IMR-90 (cell line): ENCODE data around the gene TECPR2. TPM values are rescaled to one million over a fixed set of nuclear protein-coding genes. Genes with fewer than 3 reads are reported as not detected.

Experiments used
- ATAC-seq: fragments of 200-7000 bp; cut with Tn5 transposase; 2 replicates; pipeline ENCODE4 v1.9.1; 2020; ENCODE audit warnings: low read depth, mild to moderate bottlenecking, moderate library complexity
- BruUV-seq: library from RNA; stranded (reverse); fragments of 400-500 nt; replicated peaks from 2 replicates; lab custom pipeline; 2021; lab: Mats Ljungman, UMichigan
- CTCF ChIA-PET: fragments of 300-600 bp; formaldehyde crosslinking; extraction: SDS; loops from one replicate; lab custom pipeline; 2021; ENCODE audit warnings: antibody characterized with exemption; lab: Yijun Ruan, JAX
- POLR2A ChIA-PET: fragments of 300-600 bp; sonication (Branson Sonifier 250); formaldehyde crosslinking; loops from one replicate; lab custom pipeline; 2022; ENCODE audit warnings: antibody characterized with exemption; ENCODE audit not compliant: unreplicated experiment; lab: Charles Lee
- DNase-seq: peaks from one replicate; pipeline ENCODE4 v3.0.0; 2013
- H2AFZ ChIP-seq: replicated peaks from 2 replicates; pipeline ENCODE3; 2013; ENCODE audit warnings: low read length, mild to moderate bottlenecking; ENCODE audit not compliant: poor library complexity
- H2AK5ac ChIP-seq: 2 replicates; pipeline ENCODE4 v1.6.1; 2013; ENCODE audit warnings: low read depth, low read length, inconsistent platforms
- H2AK9ac ChIP-seq: replicated peaks from 2 replicates; pipeline ENCODE3; 2013; ENCODE audit warnings: mild to moderate bottlenecking, low read depth, low read length, moderate library complexity; ENCODE audit not compliant: poor library complexity
- H2BK120ac ChIP-seq: 2 replicates; pipeline ENCODE4 v1.6.1; 2013; ENCODE audit warnings: low read depth, low read length, inconsistent platforms
- H2BK15ac ChIP-seq: 3 replicates; pipeline ENCODE4 v1.6.1; 2013; ENCODE audit warnings: low read depth, low read length, inconsistent platforms
- H2BK20ac ChIP-seq: 2 replicates; pipeline ENCODE4 v1.6.1; 2013; ENCODE audit warnings: low read depth, mild to moderate bottlenecking, inconsistent platforms, low read length, moderate library complexity
- H2BK5ac ChIP-seq: 2 replicates; pipeline ENCODE4 v1.6.1; 2013; ENCODE audit warnings: mild to moderate bottlenecking, low read depth, low read length, inconsistent platforms; ENCODE audit not compliant: poor library complexity, severe bottlenecking
- H3K14ac ChIP-seq: replicated peaks from 2 replicates; pipeline ENCODE4 v1.6.1; 2013; ENCODE audit warnings: low read depth, low read length, inconsistent platforms
- H3K18ac ChIP-seq: 2 replicates; pipeline ENCODE4 v1.6.1; 2013; ENCODE audit warnings: low read depth, low read length, control low read depth
- H3K23ac ChIP-seq: 2 replicates; pipeline ENCODE4 v1.6.1; 2013; ENCODE audit warnings: low read depth, low read length, inconsistent platforms
- H3K27ac ChIP-seq: 2 replicates; pipeline ENCODE4 v1.5.1; 2013; ENCODE audit warnings: mild to moderate bottlenecking, control low read depth, low read length; ENCODE audit not compliant: insufficient read depth
- H3K27me3 ChIP-seq: 2 replicates; pipeline ENCODE4 v1.6.1; 2013; ENCODE audit warnings: low read length; ENCODE audit not compliant: control insufficient read depth, insufficient read depth
- H3K36me3 ChIP-seq: 2 replicates; pipeline ENCODE4 v1.6.1; 2013; ENCODE audit warnings: low read length, mixed read lengths; ENCODE audit not compliant: control insufficient read depth, insufficient read depth
- H3K4ac ChIP-seq: 2 replicates; pipeline ENCODE4 v1.6.1; 2013; ENCODE audit warnings: low read depth, low read length, inconsistent platforms
- H3K4me1 ChIP-seq: 2 replicates; pipeline ENCODE4 v1.6.1; 2013; ENCODE audit warnings: low read length, mixed read lengths; ENCODE audit not compliant: control insufficient read depth, insufficient read depth
- H3K4me2 ChIP-seq: 2 replicates; pipeline ENCODE4 v1.6.1; 2013; ENCODE audit warnings: low read depth, mild to moderate bottlenecking, control low read depth, low read length, moderate library complexity
- H3K4me3 ChIP-seq: 2 replicates; pipeline ENCODE4 v1.5.1; 2013; ENCODE audit warnings: low read depth, mild to moderate bottlenecking, control low read depth, low read length, moderate library complexity; ENCODE audit not compliant: insufficient read depth
- H3K56ac ChIP-seq: 2 replicates; pipeline ENCODE4 v1.6.1; 2013; ENCODE audit warnings: low read length, inconsistent platforms; ENCODE audit not compliant: insufficient read depth; ENCODE audit errors: extremely low read depth
- H3K79me1 ChIP-seq, 2 experiments: 2 replicates each; pipeline ENCODE4 v1.6.1; 2013; ENCODE audit warnings: low read length in 2 of 2, inconsistent platforms in 1 of 2, low read depth in 1 of 2
- H3K9ac ChIP-seq: 2 replicates; pipeline ENCODE4 v1.6.1; 2013; ENCODE audit warnings: low read depth, low read length, control low read depth
- H3K9me1 ChIP-seq: 2 replicates; pipeline ENCODE4 v1.6.1; 2013; ENCODE audit warnings: low read length, inconsistent platforms; ENCODE audit not compliant: insufficient read depth
- H3K9me3 ChIP-seq: 2 replicates; pipeline ENCODE4 v1.6.1; 2013; ENCODE audit warnings: low read length; ENCODE audit not compliant: control insufficient read depth, insufficient read depth
- H4K20me1 ChIP-seq: 2 replicates; pipeline ENCODE4 v1.6.1; 2013; ENCODE audit warnings: low read length, inconsistent platforms; ENCODE audit not compliant: insufficient read depth
- H4K5ac ChIP-seq: 2 replicates; pipeline ENCODE4 v1.6.1; 2013; ENCODE audit warnings: mild to moderate bottlenecking, low read depth, low read length, control low read depth
- H4K8ac ChIP-seq, 2 experiments: 2 replicates each; pipeline ENCODE4 v1.6.1; 2013; ENCODE audit warnings: low read depth in 2 of 2, low read length in 2 of 2, control low read depth in 1 of 2, inconsistent platforms in 1 of 2
- H4K91ac ChIP-seq: 2 replicates; pipeline ENCODE4 v1.6.1; 2013; ENCODE audit warnings: low read depth, low read length, inconsistent platforms; ENCODE audit not compliant: insufficient read depth
- CEBPB ChIP-seq: IDR thresholded peaks from 2 replicates; pipeline ENCODE4 v1.6.1; 2012; ENCODE audit warnings: low read depth, low read length, improper control_type of control experiment
- WGBS, 2 experiments: methylation state at CpG; one replicate each; pipeline versions ENCODE4 v1.1.5 to v1.1.7; 2013; ENCODE audit warnings: missing lambda C conversion rate in 2 of 2; ENCODE audit not compliant: insufficient read length in 1 of 2; ENCODE audit errors: extremely low coverage in 2 of 2; 5-methylcytosine and 5-hydroxymethylcytosine counted together
- dilution Hi-C: fragments of 300-500 bp; cut with HindIII; formaldehyde crosslinking; loops from one replicate; pipeline ENCODE4 v1.14.3; 2018; ENCODE audit warnings: low sequenced_read_pairs; ENCODE audit not compliant: unreplicated experiment
- in situ Hi-C: fragments of 300-500 bp; cut with MboI; formaldehyde crosslinking; loops from 3 replicates; pipeline ENCODE4 v1.14.3; 2019; ENCODE audit warnings: low sequenced_read_pairs, inconsistent platforms, mixed read lengths
- intact Hi-C: fragments of 100-400 bp; cut with micrococcal nuclease; formaldehyde crosslinking; loops from 2 replicates; pipeline ENCODE4 v1.10.0; 2022
- polyA plus RNA-seq, 3 experiments: library from polyadenylated mRNA; depleted of rRNA; stranded (reverse); fragments of >200 nt; gene quantifications; 2 replicates each; pipeline ENCODE4 v1.2.3, GENCODE V29; 2012; ENCODE audit warnings: low replicate concordance in 1 of 3
- total RNA-seq: library from RNA; depleted of rRNA; stranded (reverse); fragments of >200 nt; gene quantifications from 2 replicates; pipeline ENCODE4 v1.2.3, GENCODE V29; 2012
- TF ChIP-seq, protein P1 (sequence below): fragments of 150-350 bp; IDR thresholded peaks from 2 replicates; pipeline ENCODE4 v1.6.1; 2017; ENCODE audit warnings: mild to moderate bottlenecking, antibody characterized with exemption, low read length, low read depth

The TECPR2 gene
- total and polyA plus RNA-seq, 2 of the 4 experiments (the other 2 are of a cell fraction): 9.5 to 11.7 TPM

DNA sequence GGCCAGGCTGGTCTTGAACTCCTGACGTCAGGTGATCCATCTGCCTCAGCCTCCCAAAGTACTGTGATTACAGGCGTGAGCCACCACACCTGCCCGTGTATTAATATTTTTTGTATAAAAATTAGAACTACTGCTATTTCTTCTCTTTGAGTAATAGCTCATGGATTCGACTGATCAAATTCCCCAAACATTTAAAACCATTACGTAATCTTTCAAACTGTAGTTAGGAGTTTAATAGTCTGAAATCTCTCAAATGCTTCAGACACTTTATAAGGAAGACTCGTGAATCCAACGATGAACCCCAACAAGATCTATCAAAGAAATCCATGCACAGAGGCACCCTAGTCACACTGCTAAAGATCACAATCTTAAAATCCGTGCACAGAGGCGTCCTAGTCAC is 16.1 kb downstream of the TECPR2 start:
- BruUV-seq: no TSS peak
- H3K9ac ChIP-seq: no peak overlapping the region
- H3K4ac ChIP-seq: no peak overlapping the region
- intact Hi-C loops (no loop called here), in situ Hi-C loops (no loop called here), dilution Hi-C loops (no loop called here)
- H3K9me1 ChIP-seq: peaks cover 9% of the 10 kb centered on the region; the same call in 1 of the 2 replicates
- CTCF ChIA-PET: no interaction called here
- peak; percentile 54 for TF ChIP-seq CEBPB
- TF ChIP-seq, protein P1, sequence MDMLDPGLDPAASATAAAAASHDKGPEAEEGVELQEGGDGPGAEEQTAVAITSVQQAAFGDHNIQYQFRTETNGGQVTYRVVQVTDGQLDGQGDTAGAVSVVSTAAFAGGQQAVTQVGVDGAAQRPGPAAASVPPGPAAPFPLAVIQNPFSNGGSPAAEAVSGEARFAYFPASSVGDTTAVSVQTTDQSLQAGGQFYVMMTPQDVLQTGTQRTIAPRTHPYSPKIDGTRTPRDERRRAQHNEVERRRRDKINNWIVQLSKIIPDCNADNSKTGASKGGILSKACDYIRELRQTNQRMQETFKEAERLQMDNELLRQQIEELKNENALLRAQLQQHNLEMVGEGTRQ: no peak
- no peak overlapping the region for H2BK5ac ChIP-seq
- no peak overlapping the region for H2AFZ ChIP-seq
- H2AK5ac ChIP-seq: no peak overlapping the region
- 94% methylated on average over 4 of the region's 9 CpGs; no CpG with 5 or more reads in 1 of the 2 experiments for whole genome bisulfite sequencing, 2 experiments
- H3K4me3 ChIP-seq: no peak overlapping the region
- no peak overlapping the region for H4K8ac ChIP-seq
- H3K27ac ChIP-seq: no peak overlapping the region
- no peaks in the 10 kb centered on the region for H3K4me1 ChIP-seq
- H3K23ac ChIP-seq: no peak overlapping the region
- H3K79me1 ChIP-seq: peaks cover 12 to 33% of the 10 kb centered on the region in 2 experiments; a peak in 3 of 4 replicates
- DNase-seq: no peak
- H3K56ac ChIP-seq: no peak overlapping the region
- no peaks in the 10 kb centered on the region for H3K27me3 ChIP-seq
- POLR2A ChIA-PET: no interaction called here
- peaks cover 14% of the 10 kb centered on the region for H3K36me3 ChIP-seq
- H4K20me1 ChIP-seq: peaks cover 9% of the 10 kb centered on the region; the same call in 1 of the 2 replicates
- no peak for ATAC-seq
- no peak overlapping the region for H2BK15ac ChIP-seq
- H3K14ac ChIP-seq: no peak overlapping the region
- no peak overlapping the region for H4K91ac ChIP-seq
- H2AK9ac ChIP-seq: no peak overlapping the region
- no peaks in the 10 kb centered on the region for H3K9me3 ChIP-seq
- no peak overlapping the region for H2BK20ac ChIP-seq
- no peak overlapping the region for H4K5ac ChIP-seq
- no peak overlapping the region for H3K4me2 ChIP-seq
- no peak overlapping the region for H3K18ac ChIP-seq
- H2BK120ac ChIP-seq: no peak overlapping the region
